Activated CD8-positive, alpha-beta memory T cell treated with anti-CD3 and anti-CD28 coated beads for 48 hours (primary cell): ENCODE measurements around the gene TLR5.

Experiments used
- DNase-seq, 3 experiments: peaks; one replicate each; pipeline ENCODE4 v3.0.0-alpha.2; 2020; ENCODE audit warnings: low read depth in 2 of 3, low spot score in 2 of 3

TLR5 gene

DNA sequence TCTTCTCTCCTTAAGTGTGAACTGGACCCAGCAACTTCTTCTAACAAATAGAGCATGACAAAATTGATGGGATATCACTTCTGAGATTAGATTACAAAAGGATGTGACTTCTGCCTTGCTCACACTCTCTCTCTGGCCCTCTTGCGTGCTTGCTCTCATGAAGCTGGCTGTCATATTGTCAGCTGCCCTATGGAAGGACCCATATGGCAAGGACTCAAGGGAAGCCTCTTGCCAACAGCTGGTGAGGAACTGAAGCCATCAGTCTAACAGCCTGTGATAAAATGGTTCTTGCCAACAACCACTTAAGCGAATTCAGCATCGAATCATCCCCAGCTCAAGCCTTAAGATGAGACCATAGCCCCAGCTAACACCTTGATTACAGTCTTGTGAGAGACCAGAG lies 4.8 kb upstream of the TLR5 start:
- no peak for DNase-seq

DNA sequence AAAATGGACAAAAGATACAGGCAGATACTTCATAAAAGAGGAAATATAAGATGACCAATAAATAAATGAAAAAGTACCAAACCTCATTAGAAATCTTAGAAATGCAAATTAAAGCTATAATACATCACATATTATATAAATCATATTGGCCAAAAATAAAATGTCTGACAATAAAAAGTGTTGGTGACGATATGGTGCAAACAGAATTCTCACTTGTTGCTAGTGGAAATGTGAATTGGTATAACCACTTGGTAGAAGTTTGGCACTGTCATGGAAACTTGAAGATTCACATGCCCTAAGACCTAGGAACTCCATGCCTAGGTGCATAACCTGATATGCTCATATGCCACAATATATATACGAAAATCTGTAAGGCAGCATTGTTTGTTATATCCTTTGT lies 4.4 kb upstream of the TLR5 start:
- no peak for DNase-seq

DNA sequence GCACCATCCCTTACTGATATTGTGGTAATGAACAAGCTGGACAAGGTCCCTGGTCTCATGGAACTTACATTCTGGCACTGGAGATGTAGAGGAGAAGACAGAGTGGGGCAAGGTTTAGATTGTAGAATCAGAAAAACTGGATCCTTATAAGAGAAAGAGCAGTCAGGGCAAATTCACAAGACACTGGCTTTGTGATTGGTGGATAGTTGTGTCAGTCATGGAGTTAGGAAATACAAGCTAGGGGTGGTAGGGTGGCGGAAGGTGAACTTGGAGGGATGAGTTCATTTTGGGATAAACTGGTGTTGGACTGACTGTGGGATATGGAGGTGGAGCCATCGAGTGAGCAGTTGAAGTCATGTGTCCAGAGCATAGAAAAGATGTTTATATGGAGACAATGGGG lies 3.7 kb upstream of the TLR5 start:
- DNase-seq, result no peak

DNA sequence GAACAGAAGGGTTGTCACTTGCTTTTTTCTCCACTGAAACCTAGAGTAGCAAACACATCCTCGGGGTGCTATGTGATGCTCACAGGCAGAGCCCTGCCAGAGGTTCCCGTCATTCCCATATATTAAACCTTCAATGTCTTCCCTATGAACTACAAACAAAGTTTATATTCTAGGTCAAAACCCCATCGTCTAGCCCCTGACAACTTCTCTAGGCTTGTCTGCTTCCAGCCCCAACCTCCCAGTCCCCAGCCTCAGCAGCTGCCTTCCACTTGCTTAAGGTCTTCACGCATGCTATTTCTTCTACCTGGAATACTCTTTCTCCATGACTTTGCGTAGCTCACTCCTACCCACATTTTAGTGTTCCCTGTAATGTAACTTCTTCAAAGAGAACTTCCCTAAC lies 1.9 kb upstream of the TLR5 start:
- no peak for DNase-seq

DNA sequence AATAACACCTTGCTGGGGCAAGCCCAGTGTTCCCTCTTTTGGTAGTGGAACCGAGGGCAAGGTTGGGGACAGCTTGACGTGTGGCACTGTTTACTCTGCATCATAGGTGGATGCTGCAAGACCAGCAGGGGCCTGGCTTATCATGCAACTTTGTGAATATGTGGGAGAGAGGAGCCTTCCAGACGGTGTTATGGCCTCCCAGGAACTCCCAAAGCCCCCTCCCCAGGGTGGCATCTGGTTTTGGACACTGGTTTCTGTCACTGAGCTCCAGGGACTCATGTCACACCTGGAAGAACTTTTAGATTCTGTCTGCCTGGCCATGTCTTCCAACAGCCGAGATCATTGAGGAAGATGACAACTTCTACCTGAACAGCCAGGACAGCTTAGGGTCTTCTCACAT lies 1.4 kb upstream of the TLR5 start:
- no peak for DNase-seq

DNA sequence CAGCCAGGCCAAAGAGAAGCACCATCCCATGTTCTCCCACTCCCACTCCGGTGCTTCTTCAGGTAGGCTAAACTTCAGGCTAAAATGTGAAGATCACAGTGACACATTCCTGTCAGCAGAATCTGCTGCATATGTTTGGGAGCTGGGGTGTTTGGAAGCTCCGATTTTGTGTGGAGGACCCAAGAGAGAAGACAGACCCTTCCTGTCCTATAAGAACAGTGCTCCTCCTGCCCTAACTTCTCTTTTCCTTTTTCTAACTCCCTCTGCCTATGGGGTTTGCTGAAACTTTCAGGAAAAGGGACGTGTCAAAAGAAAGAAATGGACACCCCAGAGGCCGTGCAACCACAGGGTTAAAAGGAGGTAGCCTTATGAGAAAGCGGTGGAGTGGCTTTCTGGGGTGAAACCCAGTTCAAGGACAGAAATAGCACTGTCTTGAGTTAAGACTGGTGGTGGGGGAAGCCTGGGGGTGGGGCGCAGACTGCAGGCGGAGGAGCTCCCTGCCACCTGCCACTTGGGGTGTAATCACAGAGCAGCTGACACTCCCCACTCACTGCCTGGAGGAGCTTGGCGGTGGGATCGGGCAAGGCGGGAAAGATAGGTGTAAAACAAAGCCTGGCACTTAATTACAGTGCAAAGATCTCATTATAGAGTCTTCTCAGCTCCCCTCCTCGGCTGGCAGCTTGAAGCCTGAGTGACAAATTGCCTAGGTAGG lies 645 bp upstream of the TLR5 start:
- no peak for DNase-seq

DNA sequence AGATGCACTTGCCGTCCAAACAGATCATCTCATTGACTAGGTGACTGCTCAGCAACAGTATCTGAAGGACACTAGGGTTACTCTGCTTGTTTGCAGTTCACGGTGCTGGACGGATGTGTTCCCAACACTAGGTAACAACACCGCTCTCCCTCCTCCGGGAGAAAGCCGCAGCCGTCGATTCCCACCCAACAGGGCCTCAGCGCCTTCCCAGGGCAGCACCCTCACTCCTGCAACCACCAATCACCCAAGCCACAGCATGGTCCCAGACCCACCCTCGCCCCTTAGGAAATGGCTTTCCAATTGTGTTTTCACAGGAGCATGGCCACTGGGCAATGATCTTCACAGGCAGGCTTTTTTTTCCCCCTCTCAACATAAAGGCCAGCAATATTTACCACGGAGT lies 779 bp downstream of the TLR5 start:
- DNase-seq, result no peak

DNA sequence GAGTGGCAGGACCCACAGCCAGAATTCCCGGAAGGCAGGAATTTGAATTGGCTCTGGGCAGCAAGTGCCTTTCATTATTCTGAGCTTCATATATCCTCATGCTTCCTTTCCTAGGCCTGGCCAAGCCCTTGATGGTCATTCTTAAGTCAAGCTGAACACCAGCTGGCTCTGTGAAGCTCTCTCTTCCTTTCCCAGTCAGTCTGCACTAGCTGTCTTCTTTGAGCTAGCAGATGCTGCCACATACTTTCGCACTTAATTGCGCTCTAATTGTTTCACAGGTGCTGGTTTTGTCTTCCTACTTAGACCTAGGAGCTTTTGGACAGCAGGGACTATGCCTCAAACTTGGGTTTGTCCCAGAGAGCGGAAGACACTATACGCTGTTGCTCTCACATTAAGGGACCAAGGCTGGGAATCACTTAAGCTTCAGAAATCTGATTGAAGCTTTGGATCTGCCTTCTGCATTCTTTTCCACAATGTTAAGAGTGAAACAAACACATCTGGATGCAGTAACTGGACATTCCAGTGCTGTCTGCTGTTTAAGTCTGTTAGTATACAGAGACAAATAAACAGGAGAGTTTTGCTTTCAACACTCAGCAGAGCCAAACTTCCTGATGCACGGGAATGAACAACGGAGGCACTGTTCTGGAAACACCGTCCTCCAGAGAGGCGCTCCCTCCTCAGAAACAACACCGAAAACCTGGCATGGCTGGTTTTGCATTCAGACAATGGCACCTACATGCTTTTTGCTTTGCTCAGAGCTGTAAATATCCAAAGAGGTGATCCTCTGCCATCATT lies 2.2 kb downstream of the TLR5 start:
- DNase-seq, result no peak

DNA sequence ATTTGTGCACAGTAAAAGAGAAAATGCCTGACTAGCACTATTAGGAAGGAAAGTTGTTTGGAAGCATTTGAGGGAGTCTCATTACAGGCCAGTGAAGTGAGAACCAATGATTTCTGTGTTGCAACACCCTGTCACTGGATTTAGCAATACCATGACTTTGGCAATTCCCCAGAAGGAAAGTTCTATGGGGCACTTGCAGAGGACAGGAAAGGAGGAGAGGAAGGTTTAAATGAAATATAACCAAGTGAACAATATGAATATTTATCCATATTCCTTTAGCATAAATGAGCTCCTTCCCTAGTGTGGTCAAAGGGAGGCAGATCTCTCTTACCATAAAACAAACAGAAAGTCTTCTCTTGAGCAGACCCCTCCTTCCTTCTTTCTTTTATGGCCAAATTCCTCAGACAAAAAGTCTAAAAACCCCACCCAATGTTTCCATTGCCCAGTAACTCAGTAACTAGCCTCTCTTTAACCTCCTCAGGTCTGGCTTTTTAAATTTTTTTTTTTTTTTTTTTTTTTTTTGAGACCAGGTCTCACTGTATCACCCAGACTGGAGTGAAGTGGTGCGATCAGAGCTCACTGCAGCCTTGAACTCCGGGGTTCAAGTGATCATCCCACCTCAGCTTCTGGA lies 5.5 kb downstream of the TLR5 start:
- DNase-seq, result no peak

DNA sequence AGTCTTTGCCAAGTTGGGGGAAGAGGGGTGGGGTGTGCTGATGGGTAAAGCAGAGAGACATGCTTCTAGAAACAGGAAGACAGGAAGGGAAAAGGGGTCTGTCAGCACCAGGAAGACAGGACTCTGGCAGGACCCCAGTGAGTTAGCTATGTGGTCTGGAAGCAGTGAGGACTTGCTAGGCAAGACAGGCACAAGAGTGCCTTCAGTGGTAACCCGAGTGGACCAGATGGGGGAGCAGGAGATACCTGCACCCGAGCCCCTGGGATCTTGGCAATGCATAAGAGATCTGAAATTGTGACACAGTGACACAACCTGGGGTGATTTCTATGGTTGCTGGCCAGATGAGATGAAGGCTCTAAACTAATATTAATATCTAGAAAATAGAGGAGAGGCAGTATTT lies 7.0 kb downstream of the TLR5 start:
- DNase-seq, result no peak

DNA sequence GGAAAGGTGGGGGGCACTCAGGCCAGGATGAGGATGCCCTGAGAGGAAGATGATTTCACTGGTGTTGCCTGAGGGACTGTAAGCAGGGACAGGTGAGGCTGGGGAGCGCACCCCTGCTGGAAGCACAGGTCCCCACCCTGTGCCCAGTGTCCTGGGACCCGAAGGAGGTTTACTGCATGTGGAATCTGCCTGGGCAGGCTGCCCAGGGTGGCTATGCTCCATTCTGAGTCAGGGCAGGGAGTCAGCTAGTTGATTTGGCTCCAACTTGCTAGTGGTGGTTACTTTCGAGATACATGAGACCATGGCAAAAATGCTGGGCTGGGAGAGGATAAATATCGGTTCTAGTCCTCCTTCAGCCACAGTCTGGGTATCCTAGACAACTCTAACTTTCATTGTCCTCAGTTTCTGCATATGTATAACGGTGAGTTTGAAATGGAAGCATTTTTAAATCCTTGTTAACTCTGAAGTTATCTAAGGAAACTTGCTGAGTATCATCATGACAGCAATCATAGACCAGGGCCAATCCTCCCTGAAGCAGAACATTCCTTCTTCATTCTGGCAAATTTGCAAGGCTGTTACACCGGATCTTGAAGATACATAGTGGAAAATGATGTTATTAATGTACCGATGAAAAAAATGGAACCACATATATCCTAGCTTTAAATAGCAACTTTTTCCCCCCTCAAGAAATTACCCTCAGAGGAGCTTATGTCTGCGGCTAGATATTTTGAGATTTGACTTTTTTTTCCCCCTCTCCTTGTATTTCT lies 7.7 kb downstream of the TLR5 start:
- no peak for DNase-seq

DNA sequence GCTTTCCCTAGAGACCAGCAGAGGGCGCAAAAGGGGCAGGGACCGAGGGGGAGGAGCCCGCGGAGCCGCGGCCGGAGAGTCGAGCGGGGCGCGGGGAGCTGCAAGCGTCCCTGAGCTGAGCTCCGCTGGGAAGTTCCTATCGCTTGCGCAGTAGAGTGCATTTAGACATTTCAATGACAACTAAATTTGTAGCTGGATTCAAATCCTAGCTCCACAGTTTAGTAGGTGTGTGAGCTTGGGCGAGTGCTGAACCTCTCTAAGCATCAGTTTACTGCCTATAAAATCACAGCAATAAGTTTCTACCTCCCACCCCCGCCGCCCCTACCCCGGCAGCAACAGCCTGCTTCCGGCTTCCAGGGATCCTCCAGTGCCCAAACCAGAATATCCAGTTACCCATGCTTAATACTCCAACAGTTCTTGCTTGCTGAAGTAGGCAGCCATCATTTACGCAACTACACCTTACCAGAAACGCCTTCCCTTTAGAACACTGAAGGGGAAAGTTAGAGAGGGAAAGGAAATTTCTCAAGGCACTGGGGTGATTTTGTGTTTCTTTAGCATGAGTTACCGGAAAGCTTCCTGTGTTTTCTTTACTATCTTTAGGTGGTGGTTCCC lies 9.1 kb downstream of the TLR5 start:
- DNase-seq, result peak; percentile 48 to 63 (median 52)

DNA sequence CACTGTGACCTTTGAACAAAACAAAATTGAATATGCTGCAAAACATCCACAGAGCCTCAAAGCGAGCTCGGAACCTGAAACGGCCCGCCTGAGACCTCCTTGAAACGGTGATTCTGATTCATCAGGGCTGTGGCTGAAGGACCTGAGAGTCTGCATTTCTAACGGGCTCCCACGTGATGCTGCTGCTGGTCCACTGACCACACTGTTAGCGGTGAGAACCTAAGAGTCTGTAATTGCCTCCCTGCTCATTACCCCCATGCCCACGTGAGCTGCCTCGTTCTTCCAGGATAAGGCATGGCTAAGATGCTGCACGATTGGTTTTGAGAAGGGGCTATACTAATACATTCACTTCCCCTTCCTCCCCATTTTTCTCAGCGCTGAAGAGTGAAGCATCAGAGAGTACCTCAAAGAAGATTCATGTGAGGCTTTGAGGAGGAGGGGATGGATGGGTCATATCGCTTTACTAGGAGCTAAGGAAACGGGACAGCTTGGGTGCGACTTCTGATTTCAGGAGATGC lies 9.7 kb downstream of the TLR5 start:
- no peak for DNase-seq

DNA sequence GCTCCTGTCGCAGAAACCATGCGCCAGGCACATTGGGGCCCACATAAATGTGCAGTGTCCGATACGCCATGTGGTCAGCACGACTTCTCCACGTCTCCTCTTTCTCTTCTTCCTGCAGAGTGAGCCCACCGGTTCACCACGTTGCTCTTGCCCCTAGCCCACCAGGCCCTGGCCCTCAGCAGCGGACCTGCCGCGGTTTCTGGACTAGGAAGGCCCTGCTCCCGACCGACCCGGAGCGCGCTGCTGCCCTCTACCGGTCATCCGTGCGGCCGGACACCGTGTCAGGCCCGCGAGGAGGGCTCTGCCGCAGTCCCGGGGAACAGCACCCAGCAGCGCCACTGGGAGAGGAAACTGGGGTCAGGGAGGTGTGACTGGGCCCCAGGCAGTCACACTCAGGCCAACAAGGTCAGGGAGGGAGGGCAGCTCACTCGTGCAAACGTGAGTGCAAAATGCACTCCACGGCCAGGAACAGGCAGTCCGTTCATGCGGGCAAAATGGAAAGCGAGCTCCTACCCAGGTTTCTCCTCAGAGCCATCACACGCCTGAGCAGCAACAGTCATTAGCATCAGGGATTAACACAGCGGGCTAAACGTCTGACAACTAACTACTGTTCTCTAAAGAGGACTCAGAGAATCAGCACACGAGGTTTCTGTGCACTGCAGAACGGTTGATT lies 13.7 kb downstream of the TLR5 start:
- DNase-seq, result peak; percentile 31 to 66 (median 63)

DNA sequence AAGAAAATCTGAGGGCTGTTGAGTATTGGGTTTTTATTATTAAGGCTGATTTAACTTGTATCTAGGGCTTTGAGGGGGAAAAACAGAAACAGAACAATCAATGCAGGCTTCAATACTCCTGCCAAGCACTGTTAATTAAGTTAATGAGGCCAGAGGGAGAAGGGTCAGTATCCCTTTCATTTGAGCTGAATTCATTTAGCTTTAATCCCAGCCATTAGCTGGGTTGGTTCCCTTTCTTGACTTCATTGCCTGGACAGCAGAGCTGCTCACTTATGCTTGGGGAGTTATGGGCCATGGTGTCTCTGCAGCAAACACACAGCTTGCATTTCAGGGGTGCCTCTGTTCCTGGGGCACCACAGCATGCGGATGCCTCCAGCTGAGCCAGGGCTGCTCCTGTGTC lies 16.3 kb downstream of the TLR5 start:
- no peak for DNase-seq

DNA sequence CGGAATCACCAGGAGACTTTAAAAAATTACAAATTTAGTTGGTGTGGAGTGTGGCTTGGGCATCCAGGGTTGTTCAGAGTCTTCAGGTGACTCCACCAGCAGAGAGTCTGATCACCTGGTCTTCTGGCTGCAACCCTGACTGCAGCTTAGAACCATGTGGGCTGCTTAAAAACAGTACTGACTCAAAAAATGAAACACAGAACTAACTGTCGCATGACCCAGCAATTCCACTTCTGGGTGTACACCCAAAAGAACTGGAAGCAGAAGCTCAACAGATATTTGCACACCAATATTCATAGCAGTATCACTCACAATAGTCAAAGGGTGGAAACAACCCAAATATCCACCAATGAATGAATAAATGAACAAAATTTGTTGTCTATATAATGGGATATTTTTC lies 17.3 kb downstream of the TLR5 start:
- no peak for DNase-seq

DNA sequence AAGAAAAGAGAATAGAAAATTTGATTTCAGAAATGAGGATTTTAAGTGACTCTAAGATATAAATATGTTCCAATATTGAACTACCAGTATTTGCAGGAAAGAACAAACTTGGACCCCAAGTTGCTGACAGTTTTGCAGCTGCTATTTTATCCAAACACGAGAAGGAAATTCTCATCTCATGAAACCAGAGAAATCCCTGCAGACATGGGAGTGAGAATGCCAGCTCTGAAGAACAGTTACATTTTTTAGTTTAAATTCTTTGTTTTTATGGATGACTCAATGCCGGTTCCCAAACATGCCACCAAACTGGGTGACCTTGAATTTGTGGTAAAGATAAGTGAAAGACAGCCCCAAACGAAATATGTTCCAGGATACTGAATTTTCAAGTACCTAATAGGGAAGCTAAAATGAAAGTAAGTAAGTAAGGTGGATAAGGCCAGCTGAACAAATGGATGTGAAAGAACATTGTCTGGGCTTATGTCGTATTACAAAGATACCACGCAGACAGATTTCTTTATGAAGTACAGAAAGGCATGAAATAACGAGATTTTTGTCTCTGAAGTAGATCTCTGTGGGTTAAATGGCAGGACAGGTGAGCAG lies 19.9 kb downstream of the TLR5 start:
- no peak for DNase-seq

DNA sequence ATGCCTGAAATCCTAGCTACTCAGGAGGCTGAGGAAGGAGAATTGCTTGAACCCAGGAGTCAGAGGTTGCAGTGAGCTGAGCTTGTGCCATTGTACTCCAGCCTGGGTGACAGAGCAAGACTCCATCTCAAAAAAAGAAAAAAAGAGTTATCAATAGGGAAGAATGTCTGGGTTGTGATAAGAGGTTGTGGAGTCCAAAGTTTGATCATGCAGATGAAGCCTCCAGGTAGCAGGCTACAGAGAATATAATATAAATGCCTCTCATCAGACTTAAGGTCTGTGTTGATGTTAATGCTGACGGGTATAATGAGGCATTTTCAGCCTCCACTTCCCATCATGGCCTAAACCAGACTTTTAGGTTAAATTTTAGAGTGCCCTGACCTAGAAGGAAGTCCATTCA lies 24.6 kb downstream of the TLR5 start:
- no peak for DNase-seq

DNA sequence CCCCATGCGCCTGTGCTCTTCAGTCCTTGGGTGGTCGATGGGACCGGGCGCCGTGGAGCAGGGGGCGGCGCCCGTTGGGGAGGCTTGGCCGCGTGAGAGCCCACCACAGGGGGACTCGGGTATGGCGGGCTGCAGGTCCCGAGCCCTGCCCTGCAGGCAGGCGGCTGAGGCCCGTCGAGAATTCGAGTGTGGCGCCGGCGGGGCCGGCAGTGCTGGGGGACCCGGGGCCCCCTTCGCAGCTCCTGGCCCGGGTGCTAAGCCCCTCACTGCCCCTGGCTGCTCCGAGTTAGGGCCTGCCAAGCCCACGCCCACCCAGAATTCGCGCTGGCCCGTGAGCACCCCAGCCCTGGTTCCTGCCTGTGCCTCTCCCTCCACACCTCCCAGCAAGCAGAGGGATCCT lies 26.1 kb downstream of the TLR5 start:
- no peak for DNase-seq

DNA sequence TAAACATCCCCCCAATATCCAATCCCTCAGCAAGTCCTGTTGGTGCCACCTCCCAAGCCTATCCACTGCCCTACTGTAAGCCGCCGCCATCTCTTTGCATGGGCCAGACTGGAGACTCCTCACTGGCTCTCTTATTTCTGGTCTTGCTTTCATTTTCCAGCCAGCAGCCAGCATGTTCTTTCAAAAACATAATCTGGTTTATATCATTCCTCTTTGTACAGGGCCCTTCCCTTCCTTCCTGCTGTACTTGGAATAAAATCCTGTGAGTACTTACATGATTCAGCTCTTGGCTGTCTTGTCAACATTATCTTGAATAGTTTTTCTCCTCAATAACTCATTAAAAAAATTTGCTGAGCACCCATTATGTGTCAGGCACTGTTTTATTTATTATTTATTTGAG lies 28.2 kb downstream of the TLR5 start:
- no peak for DNase-seq
